ENCODE results near the gene GGACT.

Gene GGACT

GRCh38 chr13:100528820-100529219 is 59.8 kb downstream of the GGACT start:
- TF ChIP-seq CTCF (IDR thresholded peaks at IDR 0.05) = no peak
- no peak overlapping the region for H2AFZ ChIP-seq
- H3K9me3 ChIP-seq (ENCODE audit: control insufficient read depth, low read length) = no peaks in the 10 kb centered on the region
- H3K27ac ChIP-seq = no peak overlapping the region
- no peaks in the 10 kb centered on the region for H3K4me1 ChIP-seq
- no peaks in the 10 kb centered on the region for H3K36me3 ChIP-seq (ENCODE audit: control insufficient read depth, insufficient read depth, low read length)
- no peaks in the 10 kb centered on the region for H3K27me3 ChIP-seq (ENCODE audit: control insufficient read depth, insufficient read depth, low read length)
- no peak overlapping the region for H3K4me3 ChIP-seq (ENCODE audit: low read depth, low read length)
- H3K9ac ChIP-seq = no peak overlapping the region
- H3K4me2 ChIP-seq (ENCODE audit: low read length) = no peak overlapping the region
- no peaks in the 10 kb centered on the region for H3K79me2 ChIP-seq

GRCh38 chr13:100528353-100528752 is 60.2 kb downstream of the GGACT start:
- Histone ChIP-seq H3K27me3 (ENCODE audit: control insufficient read depth, insufficient read depth, low read length) (no peaks in the 10 kb centered on the region), H3K9me3 (ENCODE audit: control insufficient read depth, low read length) (no peaks in the 10 kb centered on the region), H3K9ac (no peak overlapping the region), H3K4me2 (ENCODE audit: low read length) (no peak overlapping the region), H3K79me2 (no peaks in the 10 kb centered on the region), H3K4me1 (no peaks in the 10 kb centered on the region), H2AFZ (no peak overlapping the region), H3K4me3 (ENCODE audit: low read depth, low read length) (no peak overlapping the region), H3K27ac (no peak overlapping the region), H3K36me3 (ENCODE audit: control insufficient read depth, insufficient read depth, low read length) (no peaks in the 10 kb centered on the region)
- no peak for TF ChIP-seq CTCF (IDR thresholded peaks at IDR 0.05)

DNA sequence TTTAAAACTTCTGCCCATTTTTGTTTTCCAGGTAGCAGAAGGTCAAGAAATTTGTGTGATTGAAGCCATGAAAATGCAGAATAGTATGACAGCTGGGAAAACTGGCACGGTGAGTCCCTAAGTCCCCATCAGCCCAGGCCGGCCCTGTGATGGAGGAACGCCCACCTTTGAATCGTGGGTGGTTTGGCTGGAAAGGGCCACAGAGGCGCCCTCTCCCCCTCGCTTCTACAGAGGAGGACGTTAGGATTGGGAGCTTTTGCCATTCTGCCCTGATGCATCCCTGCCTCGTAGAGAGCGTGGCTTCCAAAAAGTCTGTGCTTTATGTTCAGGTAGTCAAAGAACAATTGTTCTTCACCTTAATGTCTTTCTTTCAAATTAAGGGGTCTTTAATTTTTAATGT is 60.9 kb downstream of the GGACT start:
- Histone ChIP-seq H2AFZ (no peak overlapping the region), H3K27ac (no peak overlapping the region), H3K9me3 (ENCODE audit: control insufficient read depth, low read length) (no peaks in the 10 kb centered on the region), H3K79me2 (no peaks in the 10 kb centered on the region), H3K4me3 (ENCODE audit: low read depth, low read length) (no peak overlapping the region), H3K27me3 (ENCODE audit: control insufficient read depth, insufficient read depth, low read length) (no peaks in the 10 kb centered on the region), H3K4me1 (no peaks in the 10 kb centered on the region), H3K36me3 (ENCODE audit: control insufficient read depth, insufficient read depth, low read length) (no peaks in the 10 kb centered on the region), H3K4me2 (ENCODE audit: low read length) (no peak overlapping the region), H3K9ac (no peak overlapping the region)
- TF ChIP-seq CTCF (IDR thresholded peaks at IDR 0.05) = no peak

GRCh38 chr13:100526318-100527000 is 62.1 kb downstream of the GGACT start:
- H3K27me3 ChIP-seq (ENCODE audit: control insufficient read depth, insufficient read depth, low read length) = no peaks in the 10 kb centered on the region
- H3K9me3 ChIP-seq (ENCODE audit: control insufficient read depth, low read length) = no peaks in the 10 kb centered on the region
- H3K27ac ChIP-seq = no peak overlapping the region
- no peak overlapping the region for H3K4me3 ChIP-seq (ENCODE audit: low read depth, low read length)
- H3K36me3 ChIP-seq (ENCODE audit: control insufficient read depth, insufficient read depth, low read length) = no peaks in the 10 kb centered on the region
- H3K4me2 ChIP-seq (ENCODE audit: low read length) = no peak overlapping the region
- TF ChIP-seq CTCF (IDR thresholded peaks at IDR 0.05) = no peak
- H3K9ac ChIP-seq = no peak overlapping the region
- no peaks in the 10 kb centered on the region for H3K4me1 ChIP-seq
- H3K79me2 ChIP-seq = no peaks in the 10 kb centered on the region
- H2AFZ ChIP-seq = no peak overlapping the region
